22Rv1 (cell line): ENCODE data around the gene GSTCD.

Experiments
- CTCF ChIP-seq: fragments of 450-650 bp; IDR thresholded peaks from 2 replicates; pipeline ENCODE4 v1.5.1; 2017; ENCODE audit warnings: mild to moderate bottlenecking
- ZFX ChIP-seq: fragments of 450-650 bp; IDR thresholded peaks from 2 replicates; pipeline ENCODE4 v1.6.1; 2017; ENCODE audit warnings: antibody characterized with exemption, borderline replicate concordance

- TF ChIP-seq ZFX (no peak), CTCF (no peak)
Measured at GRCh38 chr4:105709081-105709450, 482 bp downstream of the GSTCD start.
